GM10248 (cell line): ENCODE data around the gene HLA-DOA.

Source experiments
- CTCF ChIA-PET: fragments of 300-600 bp; sonication (Branson Sonifier 250); formaldehyde crosslinking; extraction: SDS; loops from one replicate; lab custom pipeline; 2021; ENCODE audit warnings: antibody characterized with exemption; lab: Yijun Ruan, JAX
- POLR2A ChIA-PET: fragments of 350-650 bp; sonication (Branson Sonifier 250); formaldehyde crosslinking; extraction: SDS; loops from one replicate; lab custom pipeline; 2020; ENCODE audit warnings: antibody characterized with exemption; lab: Yijun Ruan, JAX
- DNase-seq: peaks from one replicate; pipeline ENCODE4 v3.0.0; 2012; ENCODE audit errors: extremely low spot score
- CTCF ChIP-seq: IDR thresholded peaks from 2 replicates; pipeline ENCODE4 v1.5.1; 2012; ENCODE audit warnings: mild to moderate bottlenecking, low read depth; ENCODE audit errors: extremely low read depth, missing control alignments, control extremely low read depth

The HLA-DOA gene

GRCh38 chr6:32993363-32993973 is 15.9 kb downstream of the HLA-DOA start:
- POLR2A ChIA-PET, result interaction anchor here (0.7 to 1.5 kb wide), 2 partner anchors 22 to 164 kb away, joined by 4 to 10 read pairs; no protein-coding TSS in a partner anchor
- CTCF ChIA-PET, result interaction anchor here (0.6 to 1.6 kb wide), 7 partner anchors 8 to 255 kb away, joined by 3 to 15 read pairs (median 3); partner anchors contain the start of gene TAP2
- no peak for DNase-seq
- no peak for TF ChIP-seq CTCF

- no peak for DNase-seq
- TF ChIP-seq CTCF, result no peak
- ChIA-PET CTCF (interaction anchor here (0.6 kb wide), 1 partner anchor 58 kb away, joined by 3 read pairs; no protein-coding TSS in a partner anchor), POLR2A (interaction anchor here (0.8 to 1.1 kb wide), 2 partner anchors 98 to 147 kb away, joined by 3 to 4 read pairs; no protein-coding TSS in a partner anchor)
Measured at GRCh38 chr6:32991972-32992371, 17.4 kb downstream of the HLA-DOA start.

GRCh38 chr6:32989368-32989767 is 20.0 kb downstream of the HLA-DOA start:
- ChIA-PET CTCF (interaction anchor here (1.0 to 10.5 kb wide), 12 partner anchors 10 to 160 kb away, joined by 3 to 167 read pairs (median 6); partner anchors contain the start of gene TAP2), POLR2A (interaction anchor here (1.4 to 12.5 kb wide), 2 partner anchors 10 to 18 kb away, joined by 3 to 271 read pairs; partner anchors contain the start of gene BRD2)
- no peak for TF ChIP-seq CTCF
- no peak for DNase-seq

- TF ChIP-seq CTCF, result peak; percentile 80
- ChIA-PET CTCF (interaction anchor here (0.6 to 10.5 kb wide), 73 partner anchors 9 to 297 kb away, joined by 3 to 167 read pairs (median 5); partner anchors contain the start of genes BRD2, HLA-DMA, HLA-DMB and HLA-DPA1), POLR2A (interaction anchor here (0.6 to 12.5 kb wide), 13 partner anchors 9 to 263 kb away, joined by 3 to 271 read pairs (median 5); partner anchors contain the start of genes BRD2, HLA-DMA, HLA-DMB and HLA-DPB1)
- DNase-seq, result peak; percentile 75
Measured at GRCh38 chr6:32984622-32985389, 24.6 kb downstream of the HLA-DOA start.

- ChIA-PET CTCF (interaction anchor here (0.6 to 10.5 kb wide), 71 partner anchors 9 to 297 kb away, joined by 3 to 167 read pairs (median 5); partner anchors contain the start of genes BRD2, HLA-DMA, HLA-DMB and HLA-DPA1), POLR2A (interaction anchor here (0.9 to 12.5 kb wide), 12 partner anchors 8 to 264 kb away, joined by 3 to 271 read pairs (median 5); partner anchors contain the start of genes BRD2, HLA-DMA, HLA-DMB and HLA-DPB1)
- DNase-seq, result no peak
- TF ChIP-seq CTCF, result no peak
Measured at GRCh38 chr6:32983964-32984621, 25.3 kb downstream of the HLA-DOA start.
